PFSK-1 (cell line): ENCODE data around the gene IDI1. TPM values are rescaled to one million over a fixed set of nuclear protein-coding genes. Genes with fewer than 3 reads are reported as not detected.

ENCODE experiments used
- FOXP2 ChIP-seq: optimal IDR thresholded peaks from 2 replicates; pipeline ENCODE3; 2011; ENCODE audit warnings: borderline replicate concordance, control low read depth, inconsistent platforms; ENCODE audit not compliant: insufficient read depth; ENCODE audit errors: extremely low read length, extremely low read depth
- POLR2AphosphoS5 ChIP-seq: IDR thresholded peaks from 2 replicates; pipeline ENCODE4 v1.6.1; 2012; ENCODE audit warnings: low read depth, mild to moderate bottlenecking, control low read depth, low read length, moderate library complexity
- SIN3A ChIP-seq: IDR thresholded peaks from 2 replicates; pipeline ENCODE4 v1.6.1; 2012; ENCODE audit warnings: mild to moderate bottlenecking, low read length, moderate library complexity, borderline replicate concordance; ENCODE audit not compliant: insufficient read depth
- TAF1 ChIP-seq: IDR thresholded peaks from 2 replicates; pipeline ENCODE4 v1.6.1; 2012; ENCODE audit warnings: low read length, control low read depth, borderline replicate concordance; ENCODE audit not compliant: insufficient read depth
- polyA plus RNA-seq: library from polyadenylated mRNA; unstranded; fragments of >200 nt; gene quantifications from one replicate; pipeline ENCODE4 v1.2.1, GENCODE V29; 2012; ENCODE audit warnings: low read depth, missing spikeins; ENCODE audit not compliant: insufficient read length
- TF ChIP-seq, protein P1 (sequence below), 2 experiments: IDR thresholded peaks; 2 replicates each; pipeline versions ENCODE4 v1.6.1 to v1.8.0; 2011 to 2012; ENCODE audit warnings: low read depth in 2 of 2, low read length in 2 of 2, control low read depth in 1 of 2, inconsistent platforms in 1 of 2, mild to moderate bottlenecking in 1 of 2, moderate library complexity in 1 of 2; ENCODE audit not compliant: insufficient read depth in 1 of 2

IDI1 gene
- polyA plus RNA-seq: 20.9 TPM

DNA sequence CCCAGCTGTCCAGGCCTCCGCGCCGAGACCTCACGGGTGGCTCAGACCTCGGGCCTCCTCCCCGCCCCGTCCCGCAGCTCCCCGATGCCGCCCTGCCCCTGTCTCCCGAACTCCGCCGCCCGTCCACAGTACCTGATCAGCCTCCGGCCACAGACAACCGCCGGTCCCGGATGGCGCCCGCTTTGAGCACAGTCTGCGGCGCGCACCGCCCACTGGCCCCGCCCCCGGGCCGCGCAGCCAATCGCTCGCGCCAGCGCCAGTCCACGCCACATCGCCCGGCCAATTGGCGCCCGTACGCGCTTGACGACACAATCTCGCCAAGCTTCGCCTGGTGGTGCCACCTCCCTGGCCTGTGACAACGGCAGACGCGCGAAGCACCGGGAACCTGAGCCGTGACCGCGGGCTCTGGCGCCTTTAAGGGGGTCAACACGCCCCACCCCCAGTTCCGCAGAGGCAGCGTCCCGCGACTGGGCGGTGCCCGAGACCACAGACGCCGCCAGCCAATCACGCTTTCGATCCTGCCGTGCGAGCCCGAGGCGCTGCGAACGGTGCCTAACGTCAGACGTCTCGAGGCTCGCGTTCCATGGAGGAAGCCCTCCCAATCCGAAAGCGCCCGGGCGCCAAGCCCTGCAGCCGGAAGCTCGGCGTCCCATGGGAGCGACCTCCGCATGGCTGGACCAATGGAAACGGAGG lies at the start of gene IDI1:
IDI1 (minus strand) TSS at position 388 of the 693 bp plus-strand sequence; CDS start at position 272, 116 bp downstream.
- TF ChIP-seq, protein P1, sequence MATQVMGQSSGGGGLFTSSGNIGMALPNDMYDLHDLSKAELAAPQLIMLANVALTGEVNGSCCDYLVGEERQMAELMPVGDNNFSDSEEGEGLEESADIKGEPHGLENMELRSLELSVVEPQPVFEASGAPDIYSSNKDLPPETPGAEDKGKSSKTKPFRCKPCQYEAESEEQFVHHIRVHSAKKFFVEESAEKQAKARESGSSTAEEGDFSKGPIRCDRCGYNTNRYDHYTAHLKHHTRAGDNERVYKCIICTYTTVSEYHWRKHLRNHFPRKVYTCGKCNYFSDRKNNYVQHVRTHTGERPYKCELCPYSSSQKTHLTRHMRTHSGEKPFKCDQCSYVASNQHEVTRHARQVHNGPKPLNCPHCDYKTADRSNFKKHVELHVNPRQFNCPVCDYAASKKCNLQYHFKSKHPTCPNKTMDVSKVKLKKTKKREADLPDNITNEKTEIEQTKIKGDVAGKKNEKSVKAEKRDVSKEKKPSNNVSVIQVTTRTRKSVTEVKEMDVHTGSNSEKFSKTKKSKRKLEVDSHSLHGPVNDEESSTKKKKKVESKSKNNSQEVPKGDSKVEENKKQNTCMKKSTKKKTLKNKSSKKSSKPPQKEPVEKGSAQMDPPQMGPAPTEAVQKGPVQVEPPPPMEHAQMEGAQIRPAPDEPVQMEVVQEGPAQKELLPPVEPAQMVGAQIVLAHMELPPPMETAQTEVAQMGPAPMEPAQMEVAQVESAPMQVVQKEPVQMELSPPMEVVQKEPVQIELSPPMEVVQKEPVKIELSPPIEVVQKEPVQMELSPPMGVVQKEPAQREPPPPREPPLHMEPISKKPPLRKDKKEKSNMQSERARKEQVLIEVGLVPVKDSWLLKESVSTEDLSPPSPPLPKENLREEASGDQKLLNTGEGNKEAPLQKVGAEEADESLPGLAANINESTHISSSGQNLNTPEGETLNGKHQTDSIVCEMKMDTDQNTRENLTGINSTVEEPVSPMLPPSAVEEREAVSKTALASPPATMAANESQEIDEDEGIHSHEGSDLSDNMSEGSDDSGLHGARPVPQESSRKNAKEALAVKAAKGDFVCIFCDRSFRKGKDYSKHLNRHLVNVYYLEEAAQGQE (IDR thresholded peaks at IDR 0.05; ENCODE audit: insufficient read depth in 1 of 2, low read depth in 2 of 2, low read length in 2 of 2): 0 out of 4 replicates have a peak, but pooled peaks of 1 of the 2 experiments have one; percentile 44
- TF ChIP-seq SIN3A: peak; percentile 43; the same call in 1 of the 2 replicates
- no peak; the same call in none of the 2 replicates for TF ChIP-seq TAF1
- TF ChIP-seq POLR2AphosphoS5: peak; percentile 90
- peak; percentile 91 for TF ChIP-seq FOXP2

DNA sequence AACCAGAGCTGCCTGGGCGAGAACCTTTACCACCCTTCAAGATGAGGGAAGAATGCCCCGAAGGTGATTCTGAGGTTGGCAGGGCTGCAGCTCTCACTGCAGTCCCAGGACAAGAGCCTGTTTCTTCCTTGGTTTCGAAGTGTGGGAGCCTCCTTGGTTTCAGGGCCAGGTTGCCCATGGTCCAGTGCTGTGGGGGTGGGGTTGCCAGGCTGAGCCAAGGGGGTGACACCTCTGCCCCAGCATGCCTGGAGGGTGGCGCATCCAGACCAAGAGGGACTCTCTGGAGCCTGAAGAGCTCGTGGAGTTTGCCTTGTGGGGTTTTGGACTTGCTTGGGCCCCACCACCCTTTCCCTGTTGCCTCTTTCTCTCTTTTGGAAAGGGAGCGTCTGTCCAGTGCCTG lies 48.5 kb upstream of the IDI1 start:
- TF ChIP-seq POLR2AphosphoS5: no peak
- TF ChIP-seq FOXP2: no peak
- no peak for TF ChIP-seq SIN3A

DNA sequence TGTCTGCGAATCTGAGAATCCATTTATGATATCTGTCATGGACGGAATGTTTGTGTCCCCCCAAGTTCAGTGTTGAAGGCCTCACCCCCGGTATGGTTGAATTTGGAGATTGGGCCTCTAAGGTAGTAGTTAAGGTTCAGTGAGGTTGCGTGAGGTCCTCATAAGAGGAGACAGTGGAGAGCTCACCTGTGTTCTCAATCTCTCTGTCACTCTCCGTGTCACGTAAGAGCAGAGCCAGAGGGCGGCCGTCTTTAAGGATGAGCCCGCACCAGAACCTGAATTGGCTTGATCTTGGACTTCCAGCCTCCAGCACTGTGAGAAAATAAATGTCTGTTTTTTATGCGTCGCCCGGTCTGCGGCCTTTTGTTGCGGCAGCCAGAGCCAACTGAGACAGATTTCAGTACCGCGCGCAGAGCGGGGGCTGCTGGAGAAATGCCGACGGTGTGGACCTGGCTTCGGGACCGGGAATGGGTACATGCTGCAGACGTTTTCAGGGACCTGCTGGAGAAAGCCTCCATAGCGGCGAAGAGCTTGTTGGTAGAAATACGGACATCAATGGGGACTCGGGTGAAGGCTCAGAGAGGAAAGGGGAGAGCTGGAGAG lies 47.5 kb upstream of the IDI1 start:
- no peak for TF ChIP-seq SIN3A
- TF ChIP-seq, protein P1 (IDR thresholded peaks at IDR 0.05; ENCODE audit: insufficient read depth in 1 of 2, low read depth in 2 of 2, low read length in 2 of 2): no peak
- TF ChIP-seq FOXP2: no peak
- TF ChIP-seq POLR2AphosphoS5: no peak
- TF ChIP-seq TAF1: no peak

DNA sequence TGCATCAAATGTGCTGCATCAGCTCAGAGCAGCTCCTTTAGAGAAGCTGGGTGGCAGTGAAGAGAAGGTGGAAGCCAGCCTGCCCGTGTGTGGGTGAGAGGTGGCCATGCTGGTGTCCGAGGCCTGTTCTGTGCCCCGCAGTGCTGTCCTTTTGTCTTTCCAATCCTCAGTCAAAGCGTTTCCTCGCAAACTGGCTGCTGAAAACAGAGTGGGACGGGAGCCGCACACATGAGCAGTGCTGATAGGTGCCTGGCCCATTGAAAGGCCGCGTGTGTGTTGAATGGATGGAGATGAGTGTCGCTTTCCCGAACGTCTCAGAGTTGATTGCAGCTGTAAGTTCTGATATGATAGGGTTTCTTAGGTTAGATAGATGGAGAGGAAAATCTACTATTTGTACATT lies 46.6 kb upstream of the IDI1 start:
- TF ChIP-seq POLR2AphosphoS5: no peak
- no peak for TF ChIP-seq TAF1
- TF ChIP-seq, protein P1 (IDR thresholded peaks at IDR 0.05; ENCODE audit: insufficient read depth in 1 of 2, low read depth in 2 of 2, low read length in 2 of 2): no peak
- TF ChIP-seq FOXP2: no peak

DNA sequence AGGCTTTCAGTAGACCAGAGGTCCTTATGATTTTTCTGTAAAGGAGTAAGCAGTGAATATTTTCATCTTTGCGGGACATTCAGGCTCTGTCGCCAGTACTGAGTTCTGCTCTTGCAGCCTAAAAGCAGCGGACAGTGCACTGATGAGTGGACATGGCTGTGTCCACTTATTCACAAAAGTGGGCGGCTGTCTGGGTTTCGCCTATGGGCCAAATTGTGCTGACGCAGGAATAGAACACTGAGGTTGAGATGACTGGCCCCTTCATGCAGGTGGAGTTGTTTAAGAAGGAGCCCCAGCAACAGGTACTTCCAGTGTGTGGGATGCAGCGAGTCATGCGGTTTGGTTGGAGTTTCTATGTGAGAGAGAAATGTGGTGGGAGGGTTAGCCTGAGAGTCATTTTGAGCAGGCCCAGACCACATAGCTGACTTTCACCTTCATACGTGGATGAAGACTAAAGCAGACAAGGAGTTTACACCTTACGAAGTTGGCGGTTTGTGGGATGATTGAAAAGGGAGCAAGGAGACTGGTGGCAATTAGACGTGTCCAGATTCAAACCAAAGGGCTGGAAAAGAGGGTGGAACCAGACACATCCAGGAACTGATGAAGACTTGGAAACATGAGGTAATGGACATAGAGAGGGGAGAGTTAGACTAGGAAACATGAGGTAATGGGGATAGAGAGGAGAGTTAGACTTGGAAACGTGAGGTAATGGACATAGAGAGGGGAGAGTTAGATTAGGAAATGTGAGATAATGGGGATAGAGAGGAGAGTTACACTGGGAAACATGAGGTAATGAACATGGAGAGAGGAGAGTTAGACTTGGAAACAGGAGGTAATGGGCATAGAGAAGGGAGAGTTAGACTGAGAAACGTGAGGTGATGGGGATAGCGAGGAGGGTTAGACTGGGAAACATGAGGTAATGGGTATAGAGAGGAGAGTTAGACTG lies 45.5 kb upstream of the IDI1 start:
- TF ChIP-seq SIN3A: no peak
- no peak for TF ChIP-seq TAF1
- TF ChIP-seq, protein P1 (IDR thresholded peaks at IDR 0.05; ENCODE audit: insufficient read depth in 1 of 2, low read depth in 2 of 2, low read length in 2 of 2): no peak
- no peak for TF ChIP-seq FOXP2
- no peak for TF ChIP-seq POLR2AphosphoS5
